H1 (cell line): Measurements from ENCODE around the gene GABRD. TPM values are rescaled to one million over a fixed set of nuclear protein-coding genes. Genes with fewer than 3 reads are reported as not detected.

Source experiments
- CTCF ChIA-PET: fragments of 300-600 bp; sonication (Branson Sonifier 250); formaldehyde crosslinking; loops from one replicate; lab custom pipeline; 2021; ENCODE audit not compliant: partially characterized antibody; lab: Charles Lee
- POLR2A ChIA-PET: fragments of 300-600 bp; sonication (Branson Sonifier 250); formaldehyde crosslinking; loops from one replicate; lab custom pipeline; 2021; ENCODE audit warnings: inconsistent platforms; ENCODE audit not compliant: partially characterized antibody; lab: Charles Lee
- DNase-seq, 2 experiments: peaks; one replicate each; pipeline versions ENCODE4 v3.0.0 to v3.0.0-alpha.2; 2010 to 2022; ENCODE audit warnings: low spot score in 2 of 2, low read depth in 1 of 2, mixed read lengths in 1 of 2
- FAIRE-seq: peaks from 2 replicates; lab custom pipeline; 2011; peaks lifted over from hg19 to GRCh38; lab: Jason Lieb, UNC
- H2AFZ ChIP-seq: 2 replicates; pipeline ENCODE4 v1.8.1; 2012; ENCODE audit warnings: low read length, inconsistent platforms
- H2AK5ac ChIP-seq: 2 replicates; pipeline ENCODE4 v1.6.1; 2013; ENCODE audit warnings: low read depth, low read length
- H2BK120ac ChIP-seq: replicated peaks from 2 replicates; pipeline ENCODE3; 2013; ENCODE audit warnings: low read depth, low read length, inconsistent platforms
- H2BK12ac ChIP-seq: 2 replicates; pipeline ENCODE4 v1.6.1; 2013; ENCODE audit warnings: low read depth, low read length
- H2BK15ac ChIP-seq: 2 replicates; pipeline ENCODE4 v1.6.1; 2013; ENCODE audit warnings: low read length
- H2BK20ac ChIP-seq: 2 replicates; pipeline ENCODE4 v1.6.1; 2013; ENCODE audit warnings: low read length
- H2BK5ac ChIP-seq: 2 replicates; pipeline ENCODE4 v1.6.1; 2013; ENCODE audit warnings: low read depth, low read length
- H3K14ac ChIP-seq: 2 replicates; pipeline ENCODE4 v1.6.1; 2013; ENCODE audit warnings: inconsistent platforms; ENCODE audit not compliant: insufficient read length
- H3K18ac ChIP-seq: 2 replicates; pipeline ENCODE4 v1.6.1; 2013; ENCODE audit warnings: low read length; ENCODE audit errors: extremely low read depth
- H3K23ac ChIP-seq: 2 replicates; pipeline ENCODE4 v1.6.1; 2013; ENCODE audit warnings: inconsistent platforms; ENCODE audit not compliant: insufficient read length
- H3K23me2 ChIP-seq: 2 replicates; pipeline ENCODE4 v1.6.1; 2013; ENCODE audit warnings: low read depth, low read length
- H3K27ac ChIP-seq: 2 replicates; pipeline ENCODE4 v1.6.1; 2011; ENCODE audit warnings: low read depth, low read length, inconsistent platforms
- H3K27me3 ChIP-seq, 4 experiments: replicated peaks in 1 of 4; 1 replicate in 1 of 4; 2 replicates in 3 of 4; pipeline versions ENCODE4 v1.6.1 to v1.8.1; 2011 to 2013; ENCODE audit warnings: low read length in 3 of 4, mild to moderate bottlenecking in 3 of 4, inconsistent platforms in 2 of 4, mixed read lengths in 2 of 4, moderate library complexity in 1 of 4; ENCODE audit not compliant: control insufficient read depth in 3 of 4, insufficient read depth in 3 of 4; ENCODE audit errors: extremely low read depth in 1 of 4
- H3K36me3 ChIP-seq, 4 experiments: 2 replicates each; pipeline versions ENCODE4 v1.6.1 to v1.8.1; 2011 to 2013; ENCODE audit warnings: mild to moderate bottlenecking in 4 of 4, low read length in 3 of 4, moderate library complexity in 2 of 4, control low read depth in 1 of 4, inconsistent platforms in 1 of 4; ENCODE audit not compliant: insufficient read depth in 4 of 4, control insufficient read depth in 2 of 4
- H3K4ac ChIP-seq: replicated peaks from 2 replicates; pipeline ENCODE3; 2013; ENCODE audit warnings: low read length, low read depth, mixed read lengths, inconsistent platforms; ENCODE audit not compliant: insufficient read length
- H3K4me1 ChIP-seq, 4 experiments: replicated peaks in 1 of 4; 1 replicate in 1 of 4; 2 replicates in 3 of 4; pipeline versions ENCODE4 v1.6.1 to v1.8.1; 2011 to 2013; ENCODE audit warnings: low read length in 3 of 4, inconsistent platforms in 2 of 4, mixed read lengths in 1 of 4; ENCODE audit not compliant: insufficient read depth in 4 of 4, control insufficient read depth in 3 of 4
- H3K4me2 ChIP-seq, 2 experiments: 2 replicates each; pipeline versions ENCODE4 v1.6.1 to v1.8.1; 2011 to 2013; ENCODE audit warnings: low read depth in 2 of 2, low read length in 2 of 2, control low read depth in 1 of 2, inconsistent platforms in 1 of 2, mild to moderate bottlenecking in 1 of 2; ENCODE audit not compliant: insufficient read depth in 1 of 2
- H3K4me3 ChIP-seq, 4 experiments: fragments of 200-600, 300-600 bp in 1 of 4; sonication (generic), shearing (Covaris generic), sonication (Bioruptor Twin) in 1 of 4; 2 replicates each; pipeline versions ENCODE4 v1.5.1 to v1.8.1; 2011 to 2016; ENCODE audit warnings: low read length in 4 of 4, low read depth in 3 of 4, control low read depth in 2 of 4, inconsistent platforms in 2 of 4, mild to moderate bottlenecking in 2 of 4, mixed read lengths in 1 of 4, moderate library complexity in 1 of 4; ENCODE audit not compliant: insufficient read depth in 2 of 4; ENCODE audit errors: extremely low read depth in 1 of 4
- H3K56ac ChIP-seq: replicated peaks from 2 replicates; pipeline ENCODE3; 2013; ENCODE audit warnings: low read depth, mild to moderate bottlenecking, mixed read lengths, low read length, inconsistent platforms; ENCODE audit not compliant: insufficient read length
- H3K79me1 ChIP-seq: 2 replicates; pipeline ENCODE4 v1.6.1; 2013; ENCODE audit warnings: low read depth, low read length, control low read depth
- H3K79me2 ChIP-seq, 2 experiments: 2 replicates each; pipeline versions ENCODE4 v1.6.1 to v1.8.1; 2012 to 2013; ENCODE audit warnings: low read length in 2 of 2, mild to moderate bottlenecking in 2 of 2, inconsistent platforms in 1 of 2; ENCODE audit not compliant: insufficient read depth in 2 of 2, control insufficient read depth in 1 of 2
- H3K9ac ChIP-seq, 4 experiments: replicated peaks in 1 of 4; 1 replicate in 1 of 4; 2 replicates in 3 of 4; pipeline versions ENCODE4 v1.6.1 to v1.8.1; 2011 to 2013; ENCODE audit warnings: low read depth in 3 of 4, low read length in 3 of 4, control low read depth in 2 of 4, mild to moderate bottlenecking in 2 of 4, moderate library complexity in 2 of 4, inconsistent platforms in 1 of 4; ENCODE audit errors: extremely low read depth in 1 of 4
- H3K9me3 ChIP-seq, 2 experiments: 2 replicates each; pipeline versions ENCODE4 v1.6.1 to v1.8.1; 2012 to 2013; ENCODE audit warnings: mild to moderate bottlenecking in 2 of 2, moderate library complexity in 2 of 2, control low read depth in 1 of 2, inconsistent platforms in 1 of 2, low read depth in 1 of 2, low read length in 1 of 2, mixed read lengths in 1 of 2; ENCODE audit not compliant: insufficient read depth in 2 of 2
- H4K20me1 ChIP-seq, 2 experiments: replicated peaks in 1 of 2; 2 replicates each; pipeline versions ENCODE3 to v1.8.1; 2011 to 2013; ENCODE audit warnings: inconsistent platforms in 2 of 2, low read length in 2 of 2, mild to moderate bottlenecking in 1 of 2; ENCODE audit not compliant: insufficient read depth in 2 of 2, control insufficient read depth in 1 of 2
- H4K5ac ChIP-seq: 2 replicates; pipeline ENCODE4 v1.6.1; 2013; ENCODE audit warnings: low read length, low read depth, mixed read lengths, inconsistent platforms; ENCODE audit not compliant: insufficient read length
- H4K8ac ChIP-seq: 2 replicates; pipeline ENCODE4 v1.8.0; 2013; ENCODE audit warnings: mild to moderate bottlenecking, moderate library complexity, low read length, inconsistent platforms; ENCODE audit not compliant: insufficient read depth; ENCODE audit errors: extremely low read depth
- H4K91ac ChIP-seq: replicated peaks from 2 replicates; pipeline ENCODE3; 2013; ENCODE audit warnings: low read length, mixed read lengths, inconsistent platforms; ENCODE audit not compliant: insufficient read length
- FOSL1 ChIP-seq: IDR thresholded peaks from 2 replicates; pipeline ENCODE4 v1.6.1; 2011; ENCODE audit warnings: mild to moderate bottlenecking, low read depth, low read length, moderate library complexity; ENCODE audit not compliant: insufficient read depth
- JUN ChIP-seq: IDR thresholded peaks from 2 replicates; pipeline ENCODE4 v1.6.1; 2011; ENCODE audit warnings: low read depth, mild to moderate bottlenecking, improper control_type of control experiment, low read length
- RNF2 ChIP-seq: fragments of 200-900, 300-1000 bp; sonication (generic); IDR thresholded peaks from 2 replicates; pipeline ENCODE4 v1.7.1; 2016; ENCODE audit warnings: borderline replicate concordance, low read depth, mild to moderate bottlenecking, antibody characterized with exemption, low read length; ENCODE audit not compliant: poor library complexity, severe bottlenecking; ENCODE audit errors: missing control alignments
- SUZ12 ChIP-seq: fragments of 200-600 bp; sonication (generic); IDR thresholded peaks from 2 replicates; pipeline ENCODE4 v1.6.1; 2012; ENCODE audit warnings: mild to moderate bottlenecking, inconsistent platforms, low read length, moderate library complexity, mixed read lengths
- TBP ChIP-seq: IDR thresholded peaks from 2 replicates; pipeline ENCODE4 v1.6.1; 2011; ENCODE audit warnings: low read depth, low read length, improper control_type of control experiment
- TEAD4 ChIP-seq: IDR thresholded peaks from 2 replicates; pipeline ENCODE4 v1.6.1; 2012; ENCODE audit warnings: low read depth, low read length, inconsistent platforms, mixed read lengths
- WGBS, 2 experiments: shearing (Covaris generic) in 1 of 2; methylation state at CpG; one replicate each; pipeline versions ENCODE4 v1.1.6 to v1.1.7; 2013 to 2015; ENCODE audit warnings: low lambda C conversion rate in 2 of 2, mixed read lengths in 2 of 2, inconsistent platforms in 1 of 2, low coverage in 1 of 2, missing lambda C conversion rate in 1 of 2; ENCODE audit not compliant: insufficient replicate concordance in 2 of 2, insufficient coverage in 1 of 2, insufficient read length in 1 of 2; ENCODE audit errors: extremely low coverage in 1 of 2, missing lambda C conversion rate in 1 of 2; 5-methylcytosine and 5-hydroxymethylcytosine counted together
- polyA plus RNA-seq, 7 experiments: library from polyadenylated mRNA; depleted of rRNA in 3 of 7; stranded (reverse) in 5 of 7; unstranded in 2 of 7; fragments of >200 nt in 5 of 7; fragments of 200-250 nt in 2 of 7; gene quantifications; 1 replicate in 5 of 7; 2 replicates in 1 of 7; 4 replicates in 1 of 7; pipeline versions ENCODE4 v1.2.1 to v1.2.3, GENCODE V29; 2011 to 2013; ENCODE audit warnings: missing spikeins in 2 of 7, mixed read lengths in 2 of 7
- total RNA-seq: library from RNA; stranded (reverse); fragmentation: NEBNext Ultra II Directional; extraction: Animal tissue kit (Norgen Biotek cat#: 25700); gene quantifications from 2 replicates; pipeline ENCODE4 v1.2.1, GENCODE V29; 2021
- TF ChIP-seq, protein P1 (sequence below): IDR thresholded peaks from 2 replicates; pipeline ENCODE4 v1.6.1; 2012; ENCODE audit warnings: low read length, inconsistent platforms

The GABRD gene
- total and polyA plus RNA-seq, 2 of the 8 experiments (the other 6 are each of a cell fraction or from before 2014, with no cell fraction given), result 1.8 to 3.0 TPM

DNA sequence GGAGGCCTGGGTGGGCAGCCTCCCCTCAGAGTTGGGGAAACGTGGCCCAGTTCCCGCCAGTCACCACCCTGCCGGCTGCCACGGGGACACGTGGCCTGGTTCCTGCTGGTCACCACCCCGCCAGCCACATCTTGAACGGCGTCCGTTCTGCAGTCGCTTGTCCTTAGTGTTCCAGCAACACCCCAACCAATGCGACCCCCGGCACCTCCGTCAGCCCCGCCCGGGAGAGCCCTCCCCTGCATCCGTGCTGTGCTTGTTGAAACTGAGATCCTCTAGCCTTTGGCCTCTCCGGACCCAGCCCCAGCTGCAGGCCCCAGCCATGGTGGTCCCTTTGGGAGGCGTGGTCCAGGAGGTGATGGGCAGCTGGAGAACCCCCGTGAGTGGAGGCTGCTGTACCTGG, 49.8 kb downstream of the GABRD start:
- no peak overlapping the region for H3K18ac ChIP-seq
- H3K4me1 ChIP-seq, result peaks cover 0 to 4% (median 0%) of the 10 kb centered on the region in 4 experiments; a peak in 1 of 7 replicates
- H4K20me1 ChIP-seq, result peaks cover 2 to 15% of the 10 kb centered on the region in 2 experiments
- H2BK120ac ChIP-seq, result no peak overlapping the region
- peaks cover 7% of the 10 kb centered on the region for H3K79me1 ChIP-seq
- no peak overlapping the region for H3K56ac ChIP-seq
- no peak overlapping the region for H2BK15ac ChIP-seq
- H3K79me2 ChIP-seq, result peaks cover 0 to 22% of the 10 kb centered on the region in 2 experiments; a peak in 3 of 4 replicates
- WGBS, 2 experiments, result 93% methylated on average over 6 of the region's 19 CpGs; no CpG with 5 or more reads in 1 of the 2 experiments
- H2BK5ac ChIP-seq, result no peak overlapping the region
- no peak overlapping the region for H3K23ac ChIP-seq
- no peak overlapping the region for H3K4ac ChIP-seq
- H3K14ac ChIP-seq, result no peak overlapping the region
- H3K36me3 ChIP-seq, result no peaks in the 10 kb centered on the region; a peak in 3 of 8 replicates
- H2AFZ ChIP-seq, result no peak overlapping the region
- H4K8ac ChIP-seq, result no peak overlapping the region
- no peak overlapping the region for H3K9ac ChIP-seq
- no peak for FAIRE-seq
- no peaks in the 10 kb centered on the region for H3K9me3 ChIP-seq
- no peak overlapping the region for H2AK5ac ChIP-seq
- H3K27me3 ChIP-seq, result no peaks in the 10 kb centered on the region
- no peak overlapping the region for H3K4me3 ChIP-seq
- CTCF ChIA-PET, result interaction anchor here (0.6 kb wide), 2 partner anchors 503 to 576 kb away, joined by 3 read pairs; no protein-coding TSS in a partner anchor
- no peak overlapping the region for H4K5ac ChIP-seq
- H3K27ac ChIP-seq, result no peak overlapping the region
- no peaks in the 10 kb centered on the region for H3K23me2 ChIP-seq
- no peak overlapping the region for H3K4me2 ChIP-seq
- H2BK12ac ChIP-seq, result no peak overlapping the region
- no peak for DNase-seq
- POLR2A ChIA-PET, result no interaction called here
- H2BK20ac ChIP-seq, result no peak overlapping the region
- no peak overlapping the region for H4K91ac ChIP-seq
- no peak for TF ChIP-seq FOSL1
- TF ChIP-seq RNF2, result no peak
- TF ChIP-seq TBP, result no peak
- no peak for TF ChIP-seq SUZ12
- TF ChIP-seq, protein P1, sequence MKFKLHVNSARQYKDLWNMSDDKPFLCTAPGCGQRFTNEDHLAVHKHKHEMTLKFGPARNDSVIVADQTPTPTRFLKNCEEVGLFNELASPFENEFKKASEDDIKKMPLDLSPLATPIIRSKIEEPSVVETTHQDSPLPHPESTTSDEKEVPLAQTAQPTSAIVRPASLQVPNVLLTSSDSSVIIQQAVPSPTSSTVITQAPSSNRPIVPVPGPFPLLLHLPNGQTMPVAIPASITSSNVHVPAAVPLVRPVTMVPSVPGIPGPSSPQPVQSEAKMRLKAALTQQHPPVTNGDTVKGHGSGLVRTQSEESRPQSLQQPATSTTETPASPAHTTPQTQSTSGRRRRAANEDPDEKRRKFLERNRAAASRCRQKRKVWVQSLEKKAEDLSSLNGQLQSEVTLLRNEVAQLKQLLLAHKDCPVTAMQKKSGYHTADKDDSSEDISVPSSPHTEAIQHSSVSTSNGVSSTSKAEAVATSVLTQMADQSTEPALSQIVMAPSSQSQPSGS, result no peak
- no peak for TF ChIP-seq TEAD4
- no peak for TF ChIP-seq JUN
